ENCODE results near the gene RLN1. TPM values are rescaled to one million over a fixed set of nuclear protein-coding genes. Genes with fewer than 3 reads are reported as not detected.

Gene RLN1
- total and polyA plus RNA-seq, 2 of the 13 experiments (the other 11 are each of a cell fraction or from before 2014, with no cell fraction given): not detected

DNA sequence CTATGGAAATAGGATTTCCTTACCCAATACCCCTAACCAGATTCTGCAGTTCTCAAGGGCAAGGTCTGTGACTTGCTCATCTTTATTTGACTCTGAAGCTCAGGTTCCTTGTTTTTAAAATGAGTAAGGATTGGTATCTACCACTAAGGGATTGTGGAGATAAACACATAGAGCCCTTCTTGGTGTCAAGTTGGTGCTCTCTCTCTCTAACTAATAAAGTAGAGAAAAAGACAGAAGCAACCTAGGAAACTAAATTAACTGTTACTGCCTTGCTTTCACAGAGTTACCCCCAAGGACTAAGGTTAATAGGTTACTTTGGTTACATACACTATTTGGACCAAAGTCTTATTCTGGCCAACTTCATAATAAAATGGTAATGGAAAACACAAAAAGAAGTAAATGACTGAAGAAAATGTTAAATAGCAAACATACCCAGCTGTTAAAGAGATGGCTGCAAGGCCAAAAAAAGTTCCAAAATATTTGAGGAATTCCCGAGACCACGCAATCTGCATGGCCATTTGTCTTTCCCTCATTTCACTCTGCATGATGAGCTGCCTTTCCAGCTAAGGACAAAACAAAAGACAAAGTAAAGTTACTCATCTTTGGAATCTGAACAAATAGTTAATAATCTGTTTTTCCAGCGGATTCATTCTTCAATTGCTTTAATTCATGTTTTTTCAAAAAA is 21.8 kb upstream of the RLN1 start:
- ChIA-PET POLR2A (no interaction called here), CTCF (ENCODE audit: low intra/inter-chr PET ratio, low total read pairs) (no interaction called here)
- intact Hi-C loops (cut with micrococcal nuclease; ENCODE audit: unreplicated experiment) (no loop called here), in situ Hi-C loops (cut with HindIII; ENCODE audit: extremely low pct_ligation_motif_present, low pct_unique_long_range_greater_than_20kb) (no loop called here)
- Histone ChIP-seq H3K79me2 (ENCODE audit: insufficient read depth, low read length) (no peaks in the 10 kb centered on the region), H3K9ac (ENCODE audit: insufficient read depth, low read depth, low read length) (no peak overlapping the region), H3K9me3 (ENCODE audit: low read length) (no peaks in the 10 kb centered on the region), H3K4me1 (ENCODE audit: insufficient read depth, low read length) (no peaks in the 10 kb centered on the region), H2AFZ (ENCODE audit: low read length) (no peak overlapping the region), H3K4me3 (replicated peaks in 1 of 3; ENCODE audit: insufficient read depth in 1 of 3, low read depth in 2 of 3, low read length in 3 of 3) (no peak overlapping the region), H4K20me1 (ENCODE audit: insufficient read depth, low read length) (no peaks in the 10 kb centered on the region), H3K4me2 (ENCODE audit: low read depth, low read length) (no peak overlapping the region), H3K27me3 (ENCODE audit: control insufficient read depth in 1 of 2, insufficient read depth in 2 of 2, low read length in 2 of 2) (no peaks in the 10 kb centered on the region), H3K36me3 (replicated peaks in 1 of 2; ENCODE audit: control insufficient read depth in 1 of 2, insufficient read depth in 2 of 2, low read length in 2 of 2) (no peaks in the 10 kb centered on the region), H3K27ac (ENCODE audit: extremely low read length, insufficient read depth, low read length) (no peak overlapping the region)
- no peak for FAIRE-seq
- no peak for ATAC-seq
- 95% methylated on average over 3 of the region's 3 CpGs for WGBS (ENCODE audit: low lambda C conversion rate)
- no peak for DNase-seq (ENCODE audit: low spot score)
- BruUV-seq (replicated peaks): no TSS peak
- no peak for TF ChIP-seq FOSL1 (CRISPR knock-in tag; IDR thresholded peaks at IDR 0.05; ENCODE audit: borderline replicate concordance)
- TF ChIP-seq RARA (CRISPR knock-in tag; IDR thresholded peaks at IDR 0.05): no peak
- no peak for TF ChIP-seq KDM2A (CRISPR knock-in tag; IDR thresholded peaks at IDR 0.05; ENCODE audit: borderline replicate concordance, low read depth)
- no peak for TF ChIP-seq SIX4 (CRISPR knock-in tag; IDR thresholded peaks at IDR 0.05)
- TF ChIP-seq JARID2 (CRISPR knock-in tag; IDR thresholded peaks at IDR 0.05; ENCODE audit: insufficient replicate concordance): no peak
- TF ChIP-seq, protein P1, sequence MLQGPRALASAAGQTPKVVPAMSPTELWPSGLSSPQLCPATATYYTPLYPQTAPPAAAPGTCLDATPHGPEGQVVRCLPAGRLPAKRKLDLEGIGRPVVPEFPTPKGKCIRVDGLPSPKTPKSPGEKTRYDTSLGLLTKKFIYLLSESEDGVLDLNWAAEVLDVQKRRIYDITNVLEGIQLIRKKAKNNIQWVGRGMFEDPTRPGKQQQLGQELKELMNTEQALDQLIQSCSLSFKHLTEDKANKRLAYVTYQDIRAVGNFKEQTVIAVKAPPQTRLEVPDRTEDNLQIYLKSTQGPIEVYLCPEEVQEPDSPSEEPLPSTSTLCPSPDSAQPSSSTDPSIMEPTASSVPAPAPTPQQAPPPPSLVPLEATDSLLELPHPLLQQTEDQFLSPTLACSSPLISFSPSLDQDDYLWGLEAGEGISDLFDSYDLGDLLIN (CRISPR knock-in tag; IDR thresholded peaks at IDR 0.05; ENCODE audit: borderline replicate concordance): no peak
- TF ChIP-seq ETV5 (CRISPR knock-in tag; IDR thresholded peaks at IDR 0.05; ENCODE audit: borderline replicate concordance): no peak
- TF ChIP-seq ZBTB25 (CRISPR knock-in tag; IDR thresholded peaks at IDR 0.05): no peak
- no peak for TF ChIP-seq ZNF432 (CRISPR knock-in tag; IDR thresholded peaks at IDR 0.05; ENCODE audit: borderline replicate concordance)
- no peak for TF ChIP-seq ZSCAN31 (CRISPR knock-in tag; IDR thresholded peaks at IDR 0.05; ENCODE audit: low read depth)
- no peak for TF ChIP-seq CHD2 (IDR thresholded peaks at IDR 0.05; ENCODE audit: low read depth, low read length)
- TF ChIP-seq ATAD3A (CRISPR knock-in tag; IDR thresholded peaks at IDR 0.05): no peak
- TF ChIP-seq PHF5A (CRISPR knock-in tag; IDR thresholded peaks at IDR 0.05; ENCODE audit: low read depth, unreplicated experiment): no peak

Data from HepG2 (cell line).